HepG2 (cell line): ENCODE results near the gene ABAT. TPM values are rescaled to one million over a fixed set of nuclear protein-coding genes. Genes with fewer than 3 reads are reported as not detected.

Experiments
- ATAC-seq: fragments of 200-7000 bp; cut with Tn5 transposase; 3 replicates; pipeline ENCODE4 v1.9.1; 2020; ENCODE audit warnings: mild to moderate bottlenecking, moderate library complexity
- BruUV-seq: library from RNA; stranded (reverse); fragments of 400-500 nt; replicated peaks from 2 replicates; lab custom pipeline; 2021; lab: Mats Ljungman, UMichigan
- CTCF ChIA-PET: fragments of 300-600 bp; formaldehyde crosslinking; extraction: SDS; loops from one replicate; lab custom pipeline; 2021; ENCODE audit warnings: low total read pairs, inconsistent platforms, low intra/inter-chr PET ratio; lab: Yijun Ruan, JAX
- POLR2A ChIA-PET: fragments of 350-600 bp; sonication (Branson Sonifier 250); formaldehyde crosslinking; loops from one replicate; lab custom pipeline; 2020; ENCODE audit warnings: antibody characterized with exemption, inconsistent platforms; lab: Yijun Ruan, JAX
- DNase-seq: peaks from one replicate; pipeline ENCODE4 v3.0.0-alpha.2; 2015; ENCODE audit warnings: low spot score
- FAIRE-seq: peaks from 3 replicates; lab custom pipeline; 2011; peaks lifted over from hg19 to GRCh38; lab: Jason Lieb, UNC
- H2AFZ ChIP-seq: one replicate; pipeline ENCODE4 v1.6.1; 2011; ENCODE audit warnings: low read length, inconsistent platforms
- H3K27ac ChIP-seq: fragments of 300-600 bp; 3 replicates; pipeline ENCODE4 v1.8.0; 2011; ENCODE audit warnings: mixed run types, mild to moderate bottlenecking, mixed read lengths, low read length, inconsistent platforms; ENCODE audit not compliant: insufficient read depth; ENCODE audit errors: extremely low read length
- H3K27me3 ChIP-seq, 2 experiments: fragments of 200-600 bp in 1 of 2; 2 replicates in 1 of 2; 3 replicates in 1 of 2; pipeline versions ENCODE4 v1.6.0 to v1.8.0; 2011; ENCODE audit warnings: low read length in 2 of 2, mild to moderate bottlenecking in 2 of 2, moderate library complexity in 2 of 2, inconsistent platforms in 1 of 2; ENCODE audit not compliant: insufficient read depth in 2 of 2, control insufficient read depth in 1 of 2
- H3K36me3 ChIP-seq, 2 experiments: fragments of 200-600 bp in 1 of 2; replicated peaks in 1 of 2; 2 replicates in 1 of 2; 3 replicates in 1 of 2; pipeline versions ENCODE4 v1.5.1 to v1.8.0; 2011; ENCODE audit warnings: low read length in 2 of 2, inconsistent platforms in 1 of 2; ENCODE audit not compliant: insufficient read depth in 2 of 2, control insufficient read depth in 1 of 2
- H3K4me1 ChIP-seq: 2 replicates; pipeline ENCODE4 v1.5.1; 2012; ENCODE audit warnings: low read length, inconsistent platforms; ENCODE audit not compliant: insufficient read depth
- H3K4me2 ChIP-seq: 2 replicates; pipeline ENCODE4 v1.6.0; 2011; ENCODE audit warnings: low read depth, low read length, inconsistent platforms
- H3K4me3 ChIP-seq, 3 experiments: fragments of 200-600 bp in 1 of 3; sonication (generic), shearing (Covaris generic) in 1 of 3; replicated peaks in 1 of 3; 2 replicates each; pipeline ENCODE4 v1.5.1; 2011 to 2016; ENCODE audit warnings: low read length in 3 of 3, inconsistent platforms in 2 of 3, low read depth in 2 of 3, mild to moderate bottlenecking in 2 of 3, control low read depth in 1 of 3, mixed read lengths in 1 of 3; ENCODE audit not compliant: insufficient read depth in 1 of 3
- H3K79me2 ChIP-seq: one replicate; pipeline ENCODE4 v1.6.1; 2011; ENCODE audit warnings: low read length, inconsistent platforms; ENCODE audit not compliant: insufficient read depth
- H3K9ac ChIP-seq: 2 replicates; pipeline ENCODE4 v1.6.0; 2011; ENCODE audit warnings: mild to moderate bottlenecking, low read depth, low read length, inconsistent platforms; ENCODE audit not compliant: insufficient read depth
- H3K9me3 ChIP-seq: 2 replicates; pipeline ENCODE4 v1.5.1; 2012; ENCODE audit warnings: mild to moderate bottlenecking, low read length
- H4K20me1 ChIP-seq: 2 replicates; pipeline ENCODE4 v1.6.0; 2011; ENCODE audit warnings: inconsistent platforms, mild to moderate bottlenecking, low read length, moderate library complexity; ENCODE audit not compliant: insufficient read depth
- FLYWCH1 ChIP-seq: sonication (generic); formaldehyde crosslinking; IDR thresholded peaks from 2 replicates; pipeline ENCODE4 v1.8.1; 2023; ENCODE audit warnings: mild to moderate bottlenecking, missing genetic modification reagents
- MBD4 ChIP-seq: IDR thresholded peaks from 2 replicates; pipeline ENCODE4 v1.6.1; 2012; ENCODE audit warnings: low read length, inconsistent platforms, borderline replicate concordance
- MIER2 ChIP-seq: IDR thresholded peaks from 2 replicates; pipeline ENCODE4 v1.6.1; 2016; ENCODE audit warnings: missing biosample characterization, missing genetic modification reagents
- MNT ChIP-seq: fragments of 450-650 bp; IDR thresholded peaks from 2 replicates; pipeline ENCODE4 v1.6.1; 2016
- REST ChIP-seq, 2 experiments: IDR thresholded peaks; 2 replicates each; pipeline ENCODE4 v1.6.1; 2011 to 2012; ENCODE audit warnings: low read length in 2 of 2, borderline replicate concordance in 1 of 2, low read depth in 1 of 2, mild to moderate bottlenecking in 1 of 2, moderate library complexity in 1 of 2
- RORA ChIP-seq: sonication (generic); formaldehyde crosslinking; IDR thresholded peaks from 2 replicates; pipeline ENCODE4 v1.5.0; 2020; ENCODE audit warnings: mild to moderate bottlenecking, missing genetic modification reagents, moderate library complexity
- SMAD1 ChIP-seq: sonication (generic); formaldehyde crosslinking; IDR thresholded peaks from 2 replicates; pipeline ENCODE4 v1.4.0; 2020; ENCODE audit warnings: missing genetic modification reagents, low read depth, mild to moderate bottlenecking, borderline replicate concordance
- SMAD3 ChIP-seq: sonication (generic); formaldehyde crosslinking; IDR thresholded peaks from 2 replicates; pipeline ENCODE4 v1.4.0; 2020; ENCODE audit warnings: missing genetic modification reagents
- ZBTB3 ChIP-seq: sonication (generic); formaldehyde crosslinking; IDR thresholded peaks from 2 replicates; pipeline ENCODE4 v1.4.0; 2020; ENCODE audit warnings: low read depth, mild to moderate bottlenecking, moderate library complexity, missing genetic modification reagents, borderline replicate concordance
- ZNF83 ChIP-seq: sonication (generic); formaldehyde crosslinking; IDR thresholded peaks from 2 replicates; pipeline ENCODE4 v1.4.0; 2020; ENCODE audit warnings: missing genetic modification reagents, mild to moderate bottlenecking, borderline replicate concordance
- ZNF891 ChIP-seq: sonication (generic); formaldehyde crosslinking; IDR thresholded peaks from 2 replicates; pipeline ENCODE4 v1.5.0; 2020; ENCODE audit warnings: mild to moderate bottlenecking, missing genetic modification reagents
- ZSCAN25 ChIP-seq: sonication (generic); formaldehyde crosslinking; IDR thresholded peaks from 2 replicates; pipeline ENCODE4 v1.8.0; 2022; ENCODE audit warnings: mild to moderate bottlenecking, missing genetic modification reagents
- WGBS: methylation state at CpG from one replicate; pipeline ENCODE4 v1.1.6; 2017; ENCODE audit warnings: low lambda C conversion rate; 5-methylcytosine and 5-hydroxymethylcytosine counted together
- in situ Hi-C: cut with HindIII; loops from 2 replicates; pipeline ENCODE4 v1.10.0; 2017; ENCODE audit warnings: low pct_unique_long_range_greater_than_20kb; ENCODE audit not compliant: extremely low pct_ligation_motif_present
- intact Hi-C: fragments of 100-400 bp; cut with micrococcal nuclease; formaldehyde crosslinking; loops from one replicate; pipeline ENCODE4 v1.10.0; 2022; ENCODE audit not compliant: unreplicated experiment
- polyA plus RNA-seq, 8 experiments: library from polyadenylated mRNA; depleted of rRNA in 3 of 8; stranded (reverse) in 7 of 8; unstranded in 1 of 8; fragments of >200 nt; fragmentation: Illumina TruSeq in 4 of 8; extraction: Trizol in 4 of 8; gene quantifications; 2 replicates each; pipeline versions ENCODE4 v1.2.1 to v1.2.3, GENCODE V29; 2011 to 2016; ENCODE audit warnings: low read depth in 4 of 8, missing spikeins in 1 of 8, mixed read lengths in 1 of 8; ENCODE audit not compliant: insufficient read depth in 1 of 8
- total RNA-seq, 5 experiments: library from RNA; depleted of rRNA; stranded (reverse); fragments of >200 nt; fragmentation: Illumina TruSeq; extraction: Trizol; gene quantifications; 2 replicates each; pipeline ENCODE4 v1.2.3, GENCODE V29; 2016; ENCODE audit warnings: low read depth in 1 of 5

ABAT gene
- total and polyA plus RNA-seq, 2 of the 13 experiments (the other 11 are each of a cell fraction or from before 2014, with no cell fraction given): 47.6 to 97.3 TPM

GRCh38 chr16:8667492-8667891 lies 6.9 kb upstream of the ABAT start:
- CTCF ChIA-PET: no interaction called here
- Histone ChIP-seq H3K27ac (no peak overlapping the region), H3K79me2 (no peaks in the 10 kb centered on the region), H3K4me1 (no peaks in the 10 kb centered on the region), H3K9me3 (no peaks in the 10 kb centered on the region), H4K20me1 (no peaks in the 10 kb centered on the region), H2AFZ (no peak overlapping the region), H3K27me3 (no peaks in the 10 kb centered on the region), H3K36me3 (no peaks in the 10 kb centered on the region), H3K4me2 (no peak overlapping the region), H3K9ac (no peak overlapping the region), H3K4me3 (no peak overlapping the region)
- in situ Hi-C loops: loop anchor here (25.0 kb wide), 1 partner anchor 220 kb away; the partner anchor contains the start of gene LITAFD
- TF ChIP-seq ZSCAN25 (CRISPR knock-in tag) (no peak), ZNF891 (no peak), MNT (peak; percentile 77), SMAD1 (CRISPR knock-in tag) (no peak), MBD4 (no peak), ZNF83 (CRISPR knock-in tag) (no peak), MIER2 (CRISPR knock-in tag) (peak; percentile 47; the same call in 1 of the 2 replicates), SMAD3 (no peak), REST (IDR thresholded peaks at IDR 0.05; ENCODE audit: borderline replicate concordance in 1 of 2, low read depth in 1 of 2, low read length in 2 of 2) (peak in 1 of 2 experiments; percentile 86; a peak in 3 of 4 replicates), ZBTB3 (CRISPR knock-in tag) (no peak), RORA (CRISPR knock-in tag) (no peak), FLYWCH1 (CRISPR knock-in tag) (no peak)
- 78% methylated on average over 3 of the region's 3 CpGs for WGBS
- ATAC-seq (no peak), DNase-seq (no peak), FAIRE-seq (no peak)
- BruUV-seq: no TSS peak
- POLR2A ChIA-PET: interaction anchor here (1.2 to 1.5 kb wide), 2 partner anchors 13 to 130 kb away, joined by 3 to 5 read pairs; partner anchors contain the start of genes PMM2 and TMEM186
- intact Hi-C loops: no loop called here
